22Rv1 (cell line): Measurements from ENCODE around the gene SCGB1C1.

ENCODE experiments used
- H3K27ac ChIP-seq: fragments of 450-650 bp; 2 replicates; pipeline ENCODE4 v1.5.1; 2017
- CTCF ChIP-seq: fragments of 450-650 bp; IDR thresholded peaks from 2 replicates; pipeline ENCODE4 v1.5.1; 2017; ENCODE audit warnings: mild to moderate bottlenecking
- ZFX ChIP-seq: fragments of 450-650 bp; IDR thresholded peaks from 2 replicates; pipeline ENCODE4 v1.6.1; 2017; ENCODE audit warnings: antibody characterized with exemption, borderline replicate concordance

Gene SCGB1C1

GRCh38 chr11:199004-199581, 6.2 kb downstream of the SCGB1C1 start:
- no peak overlapping the region for H3K27ac ChIP-seq
- no peak for TF ChIP-seq CTCF
- TF ChIP-seq ZFX: no peak

GRCh38 chr11:199782-200181, 6.9 kb downstream of the SCGB1C1 start:
- H3K27ac ChIP-seq: no peak overlapping the region
- TF ChIP-seq CTCF (no peak), ZFX (no peak)

GRCh38 chr11:200224-201003, 7.5 kb downstream of the SCGB1C1 start:
- H3K27ac ChIP-seq: no peak overlapping the region
- TF ChIP-seq CTCF (no peak), ZFX (no peak)

- TF ChIP-seq ZFX (no peak), CTCF (no peak)
- H3K27ac ChIP-seq: no peak overlapping the region
Observed at GRCh38 chr11:201966-202365, 9.1 kb downstream of the SCGB1C1 start.

GRCh38 chr11:202490-202889, 9.6 kb downstream of the SCGB1C1 start:
- TF ChIP-seq ZFX (no peak), CTCF (no peak)
- no peak overlapping the region for H3K27ac ChIP-seq

- TF ChIP-seq CTCF (no peak), ZFX (no peak)
- no peak overlapping the region for H3K27ac ChIP-seq
Observed at GRCh38 chr11:203056-203944, 10.4 kb downstream of the SCGB1C1 start.
